Measurements from ENCODE around the gene CHMP5.

DNA sequence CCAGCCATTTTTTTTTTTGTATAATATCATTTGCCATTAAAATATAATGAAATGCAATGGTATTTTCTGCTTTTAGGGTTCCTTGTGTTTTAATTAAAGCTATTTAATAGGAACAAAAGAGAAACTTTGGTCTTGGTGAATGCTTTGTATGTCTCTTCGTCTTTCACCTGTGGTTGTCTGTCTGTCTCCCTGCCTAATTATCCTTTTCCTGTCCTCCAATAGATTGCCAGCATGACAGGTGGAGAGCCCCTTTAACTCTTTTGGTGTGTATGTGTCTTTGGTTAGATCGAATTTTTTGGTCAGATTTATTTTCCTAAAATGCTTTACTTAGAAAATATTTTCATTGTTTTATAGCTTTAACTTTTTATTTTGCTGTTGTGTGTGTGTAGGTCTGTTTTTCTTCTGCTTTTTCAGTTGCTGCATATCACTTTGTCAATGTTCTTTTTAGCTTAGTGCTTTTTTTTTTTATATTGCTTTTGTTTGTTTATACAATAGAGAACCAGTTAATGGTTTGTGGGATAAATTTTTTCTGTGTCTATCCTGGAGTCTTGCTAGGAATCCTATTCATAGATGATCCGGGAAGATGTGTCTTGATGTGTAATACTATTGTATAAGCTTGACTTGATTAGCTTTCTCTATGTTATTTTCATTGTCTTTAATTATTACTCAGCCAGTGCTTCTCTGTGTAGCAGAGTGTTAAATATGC is 8.6 kb downstream of the CHMP5 start:
- no peak for TF ChIP-seq YY1 (IDR thresholded peaks at IDR 0.05; ENCODE audit: insufficient read depth, insufficient read length)
- no peak for TF ChIP-seq ZNF274 (IDR thresholded peaks at IDR 0.05; ENCODE audit: low read depth, low read length)
